HG03108 (cell line): ENCODE measurements around the gene TMSB4X.
A peak's percentile ranks its signal among the peaks of the same experiment; 100 is the strongest.
"Not testable (repeated sequence)": the region's sequence is repeated elsewhere in the genome, so short reads cannot be mapped to it uniquely, and the experiment has no call there.

Experiments
- ATAC-seq: cut with Tn5 transposase; IDR thresholded peaks from one replicate; pipeline ENCODE4 v1.9.1; 2021; ENCODE audit warnings: moderate library complexity; ENCODE audit not compliant: unreplicated experiment

The TMSB4X gene

GRCh38 chrX:12975991-12976558, 1.2 kb downstream of the TMSB4X start:
- ATAC-seq, result no peak

GRCh38 chrX:12976819-12977732, 2.2 kb downstream of the TMSB4X start:
- not testable (repeated sequence) for ATAC-seq

DNA sequence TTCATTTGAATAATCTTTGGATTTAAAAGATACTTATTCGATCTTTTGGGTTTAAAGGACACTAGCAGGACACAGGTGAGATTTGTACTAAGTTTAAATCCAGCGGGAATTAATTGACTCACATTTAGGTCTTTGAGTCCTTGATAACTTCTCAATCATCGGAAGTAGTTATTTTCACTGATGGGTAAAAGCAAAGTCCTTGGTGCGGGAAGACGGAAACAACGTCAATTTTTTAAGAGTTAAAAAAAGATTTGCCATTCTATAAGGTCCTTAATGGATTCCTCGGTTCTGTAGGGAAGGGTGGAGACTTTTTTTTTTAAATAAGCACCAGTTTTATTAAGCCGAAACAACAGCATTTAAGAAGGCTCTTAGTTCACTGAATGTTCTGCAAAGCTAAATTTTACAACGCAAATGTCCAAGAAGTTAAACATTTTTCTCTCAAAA, 2.9 kb downstream of the TMSB4X start:
- peak; percentile 0 for ATAC-seq

DNA sequence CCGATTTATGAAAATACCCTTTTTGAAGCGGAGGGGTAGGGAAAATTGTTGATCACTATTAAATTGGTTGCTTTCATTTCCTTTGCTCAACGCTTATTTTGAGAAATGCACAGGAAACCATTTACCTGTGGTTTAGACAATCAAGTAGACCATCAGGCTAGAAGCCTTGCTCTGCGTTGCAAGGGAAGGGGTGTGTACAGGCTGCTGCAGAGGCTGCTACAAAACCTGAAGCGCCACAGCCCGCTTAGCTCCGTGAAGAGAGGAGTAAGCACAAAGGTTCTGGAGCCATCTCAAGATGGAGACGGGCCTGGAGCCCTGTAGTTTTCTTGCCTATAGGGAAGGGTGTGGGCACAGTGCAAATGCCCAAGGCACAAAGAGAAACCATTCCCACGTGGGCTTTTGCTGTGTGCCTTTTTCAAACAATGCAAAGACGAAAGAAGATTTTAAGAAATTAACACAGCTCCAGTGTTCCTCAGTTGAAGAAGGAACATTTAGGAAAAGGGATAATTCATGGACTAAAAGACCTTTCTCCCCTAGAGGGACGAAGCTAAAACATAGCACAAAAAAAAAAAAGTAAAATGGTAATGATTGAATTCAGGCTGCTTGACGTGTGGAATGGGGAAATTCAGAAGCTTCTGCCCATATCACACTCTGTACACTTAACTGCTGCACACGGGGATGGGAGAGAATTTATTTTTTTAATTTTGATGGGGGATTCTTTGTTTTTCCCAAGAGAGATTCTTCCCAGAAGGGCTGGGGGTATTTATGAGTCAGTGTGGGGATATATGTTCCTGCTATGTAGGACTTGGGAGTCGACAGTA, 3.5 kb downstream of the TMSB4X start:
- peak; percentile 51 for ATAC-seq

DNA sequence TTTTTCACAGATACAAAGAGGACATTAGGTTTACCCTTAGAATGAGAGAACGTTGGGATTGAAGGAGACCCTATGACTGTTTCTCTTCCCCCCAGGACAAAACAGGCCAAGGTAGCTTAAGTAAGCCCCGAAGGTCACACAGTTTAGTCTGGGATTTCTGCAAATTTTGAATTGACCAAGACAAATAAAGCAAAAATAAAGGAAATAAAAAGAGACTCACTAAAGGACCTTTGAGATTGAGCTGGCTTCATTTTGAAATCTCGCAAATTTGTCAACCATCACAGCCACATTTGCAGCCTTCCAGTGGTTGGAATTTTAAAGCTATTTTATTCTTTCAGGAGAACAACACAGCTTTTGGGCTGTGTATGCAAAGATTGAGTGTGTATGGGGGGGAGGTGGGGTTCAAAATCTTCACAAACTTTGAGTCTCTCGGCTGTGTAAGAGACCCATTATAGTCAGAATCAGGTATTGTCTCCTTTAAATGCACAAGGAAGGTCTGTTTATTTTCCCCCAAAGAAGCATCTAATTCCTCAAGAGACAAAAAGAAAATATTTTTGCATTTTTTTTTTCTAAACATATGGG, 4.2 kb downstream of the TMSB4X start:
- no peak for ATAC-seq

DNA sequence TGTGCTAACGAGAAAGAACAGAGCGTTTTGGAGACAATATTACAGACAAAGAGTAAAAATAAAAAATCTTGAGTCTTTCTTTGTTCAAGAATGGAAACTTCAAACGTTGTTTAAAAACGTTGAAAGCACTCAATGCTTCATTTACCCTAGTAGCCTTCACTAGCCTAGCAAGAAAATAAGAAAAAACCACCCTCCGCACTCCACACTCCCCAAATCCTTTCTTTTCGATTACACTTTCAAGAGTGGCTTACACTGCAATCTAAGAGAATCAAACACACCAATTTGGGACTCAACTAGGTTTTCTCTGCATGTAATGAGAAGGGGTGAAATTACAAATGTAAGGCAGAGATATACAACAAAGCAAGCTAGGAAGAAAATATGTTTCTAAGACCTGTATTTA, 4.7 kb downstream of the TMSB4X start:
- no peak for ATAC-seq

GRCh38 chrX:12980039-12980438, 5.1 kb downstream of the TMSB4X start:
- ATAC-seq, result not testable (repeated sequence)

- no peak for ATAC-seq
Observed at GRCh38 chrX:12981880-12982279, 7.0 kb downstream of the TMSB4X start.

DNA sequence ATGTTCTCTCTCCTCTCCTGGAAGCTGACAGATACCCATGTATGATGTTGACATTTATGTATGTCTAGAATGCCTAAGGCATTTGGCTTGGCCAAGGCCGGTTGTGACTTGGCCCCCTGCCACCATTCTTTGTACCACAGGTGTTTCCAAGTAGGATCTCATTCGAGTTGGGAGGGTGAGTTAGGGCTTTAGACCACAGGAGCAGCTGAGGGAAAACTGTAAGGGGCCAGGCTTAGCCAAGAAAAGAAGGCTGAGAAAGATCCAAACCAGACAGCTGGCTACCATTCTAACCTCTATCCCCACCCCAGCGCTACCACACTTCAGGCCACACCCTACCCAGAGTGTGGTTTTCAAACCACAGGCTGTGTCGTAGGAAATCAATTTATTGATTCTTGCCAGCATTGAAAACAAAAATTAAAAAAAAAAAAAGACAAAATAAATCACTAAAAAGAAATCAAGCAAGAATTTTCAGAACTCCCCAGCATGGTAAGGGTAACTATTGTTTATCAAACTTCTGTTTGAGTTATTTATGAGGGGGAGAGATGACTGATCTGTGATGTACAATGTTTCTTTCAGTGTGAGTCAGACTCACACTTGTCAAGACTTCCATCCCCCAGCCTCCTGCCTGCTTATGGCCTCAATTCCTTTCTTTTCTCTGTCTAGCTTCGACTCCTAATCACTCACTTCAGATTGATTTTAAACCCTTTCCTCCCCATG, 9.9 kb downstream of the TMSB4X start:
- peak; percentile 57 for ATAC-seq

DNA sequence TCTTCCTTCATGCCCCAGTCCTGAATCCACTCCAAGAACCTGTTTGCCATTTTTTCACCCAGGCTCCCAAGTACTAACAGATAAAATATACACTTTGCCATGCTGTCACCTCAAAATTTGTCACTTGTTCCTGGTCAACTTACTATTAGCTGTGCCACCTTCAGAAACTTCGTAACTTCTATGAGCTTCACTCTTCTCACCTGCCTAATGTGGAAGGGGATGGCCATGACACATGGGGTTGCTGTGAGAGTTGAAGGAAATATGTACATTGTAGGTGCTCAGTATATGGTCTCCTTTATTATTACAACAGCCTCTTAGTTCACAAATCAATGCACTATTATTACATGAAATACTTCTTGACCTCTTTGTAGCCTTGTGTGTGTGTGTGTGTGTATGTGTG, 10.4 kb downstream of the TMSB4X start:
- peak; percentile 1 for ATAC-seq

DNA sequence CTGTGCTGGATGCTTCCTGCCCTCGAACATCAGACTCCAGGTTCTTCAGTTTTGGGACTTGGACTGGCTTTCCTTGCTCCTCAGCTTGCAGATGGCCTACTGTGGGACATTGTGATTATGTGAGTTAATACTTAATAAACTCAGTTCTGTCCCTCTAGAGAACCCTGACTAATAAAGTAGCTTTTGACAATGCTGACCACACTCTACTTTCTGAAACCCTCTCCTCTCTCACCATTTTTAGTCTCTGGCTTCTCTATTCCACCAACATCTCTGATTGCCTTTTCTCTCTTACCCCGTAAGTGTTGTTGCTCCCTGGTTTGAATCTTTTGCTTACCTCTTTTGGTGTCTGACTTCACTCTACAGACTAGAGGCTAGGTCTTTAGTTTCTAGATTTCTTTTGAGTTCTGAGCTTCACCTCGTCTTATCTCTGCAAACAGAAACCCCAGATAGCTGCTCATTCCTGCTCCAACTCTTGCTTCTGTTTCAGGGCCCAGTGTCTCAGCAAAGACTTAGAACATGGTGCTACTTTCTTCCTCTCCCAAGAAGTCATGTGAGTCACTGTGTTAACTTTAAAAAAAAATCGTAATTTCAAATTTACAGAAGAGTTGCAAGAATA, 11.4 kb downstream of the TMSB4X start:
- peak; percentile 35 for ATAC-seq

DNA sequence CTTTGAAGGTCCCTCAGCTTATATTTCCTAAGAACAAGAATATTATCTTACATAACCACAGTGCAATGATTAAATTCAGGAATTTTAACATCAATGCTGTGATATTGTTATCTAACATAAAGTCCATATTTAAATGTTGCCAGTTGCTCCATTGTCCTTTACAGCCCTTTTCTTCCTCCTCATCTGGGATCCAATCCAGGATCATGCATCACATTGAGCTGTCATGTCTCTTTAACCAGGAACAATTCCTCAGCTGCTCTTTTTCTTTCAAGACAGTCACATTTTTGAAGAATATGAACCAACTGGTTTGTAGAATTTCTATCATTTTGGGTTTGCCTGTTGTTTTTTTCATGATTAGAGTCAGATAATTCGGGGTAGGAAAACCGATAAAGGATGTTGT, 12.0 kb downstream of the TMSB4X start:
- ATAC-seq, result no peak

- no peak for ATAC-seq
Observed at GRCh38 chrX:12987340-12987739, 12.4 kb downstream of the TMSB4X start.

GRCh38 chrX:12987900-12988594, 13.1 kb downstream of the TMSB4X start:
- no peak for ATAC-seq

GRCh38 chrX:12988797-12989196, 13.9 kb downstream of the TMSB4X start:
- no peak for ATAC-seq

DNA sequence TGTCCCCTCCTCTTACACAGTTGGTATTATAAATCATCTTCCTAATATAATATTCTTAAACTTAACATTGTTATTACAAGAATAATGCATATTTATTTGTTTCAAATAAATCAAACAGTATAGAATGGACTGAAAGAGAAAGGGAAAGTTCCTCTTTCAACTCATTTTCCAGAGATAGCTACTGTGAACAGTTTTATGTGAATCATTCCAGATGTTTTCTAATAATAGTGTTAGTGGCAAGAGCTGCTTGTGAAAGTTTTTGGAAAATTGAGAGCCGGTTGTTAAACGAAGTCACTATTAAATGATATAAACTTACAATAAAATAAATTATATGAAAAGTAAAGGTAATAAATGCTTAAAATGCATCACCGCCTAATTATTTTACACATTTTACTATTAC, 14.6 kb downstream of the TMSB4X start:
- no peak for ATAC-seq

GRCh38 chrX:12991575-12991974, 16.7 kb downstream of the TMSB4X start:
- no peak for ATAC-seq

DNA sequence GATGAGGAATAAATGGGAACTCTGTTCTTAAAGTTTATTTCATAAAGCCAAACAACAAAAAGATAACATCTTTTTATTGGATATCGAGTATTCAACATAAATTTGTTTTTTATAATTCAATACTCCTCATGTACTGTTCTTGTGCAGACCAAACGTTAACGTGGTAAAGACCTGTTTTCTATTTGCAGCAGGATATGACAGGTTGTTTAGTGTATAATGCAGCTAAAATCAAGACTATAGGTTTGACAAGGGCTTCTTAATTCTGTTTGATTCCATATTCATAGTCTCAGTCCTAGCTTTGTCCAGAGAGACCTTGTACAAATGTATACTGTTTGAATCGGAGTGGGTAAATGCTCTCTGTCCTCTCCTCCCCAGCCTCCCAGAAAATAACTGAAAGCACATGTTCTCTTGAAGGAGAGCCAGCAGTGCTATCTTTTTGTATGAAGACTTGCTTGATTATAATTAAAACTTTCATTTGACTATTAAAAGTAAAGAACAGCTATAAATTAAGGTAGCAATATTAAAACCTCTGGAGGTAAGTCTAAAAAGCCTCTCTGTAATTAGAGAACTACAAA, 17.7 kb downstream of the TMSB4X start:
- no peak for ATAC-seq

GRCh38 chrX:12993826-12994225, 18.9 kb downstream of the TMSB4X start:
- ATAC-seq, result no peak
